HepG2 (cell line): Measurements from ENCODE around the gene HTR7. TPM values are rescaled to one million over a fixed set of nuclear protein-coding genes. Genes with fewer than 3 reads are reported as not detected.

Experiments
- ATAC-seq: fragments of 200-7000 bp; cut with Tn5 transposase; 3 replicates; pipeline ENCODE4 v1.9.1; 2020; ENCODE audit warnings: mild to moderate bottlenecking, moderate library complexity
- BruUV-seq: library from RNA; stranded (reverse); fragments of 400-500 nt; replicated peaks from 2 replicates; lab custom pipeline; 2021; lab: Mats Ljungman, UMichigan
- CTCF ChIA-PET: fragments of 300-600 bp; formaldehyde crosslinking; extraction: SDS; loops from one replicate; lab custom pipeline; 2021; ENCODE audit warnings: low total read pairs, inconsistent platforms, low intra/inter-chr PET ratio; lab: Yijun Ruan, JAX
- POLR2A ChIA-PET: fragments of 350-600 bp; sonication (Branson Sonifier 250); formaldehyde crosslinking; loops from one replicate; lab custom pipeline; 2020; ENCODE audit warnings: antibody characterized with exemption, inconsistent platforms; lab: Yijun Ruan, JAX
- DNase-seq: peaks from one replicate; pipeline ENCODE4 v3.0.0-alpha.2; 2015; ENCODE audit warnings: low spot score
- FAIRE-seq: peaks from 3 replicates; lab custom pipeline; 2011; peaks lifted over from hg19 to GRCh38; lab: Jason Lieb, UNC
- H2AFZ ChIP-seq: one replicate; pipeline ENCODE4 v1.6.1; 2011; ENCODE audit warnings: low read length, inconsistent platforms
- H3K27ac ChIP-seq: fragments of 300-600 bp; 3 replicates; pipeline ENCODE4 v1.8.0; 2011; ENCODE audit warnings: mixed run types, mild to moderate bottlenecking, mixed read lengths, low read length, inconsistent platforms; ENCODE audit not compliant: insufficient read depth; ENCODE audit errors: extremely low read length
- H3K27me3 ChIP-seq, 2 experiments: fragments of 200-600 bp in 1 of 2; 2 replicates in 1 of 2; 3 replicates in 1 of 2; pipeline versions ENCODE4 v1.6.0 to v1.8.0; 2011; ENCODE audit warnings: low read length in 2 of 2, mild to moderate bottlenecking in 2 of 2, moderate library complexity in 2 of 2, inconsistent platforms in 1 of 2; ENCODE audit not compliant: insufficient read depth in 2 of 2, control insufficient read depth in 1 of 2
- H3K36me3 ChIP-seq, 2 experiments: fragments of 200-600 bp in 1 of 2; replicated peaks in 1 of 2; 2 replicates in 1 of 2; 3 replicates in 1 of 2; pipeline versions ENCODE4 v1.5.1 to v1.8.0; 2011; ENCODE audit warnings: low read length in 2 of 2, inconsistent platforms in 1 of 2; ENCODE audit not compliant: insufficient read depth in 2 of 2, control insufficient read depth in 1 of 2
- H3K4me1 ChIP-seq: 2 replicates; pipeline ENCODE4 v1.5.1; 2012; ENCODE audit warnings: low read length, inconsistent platforms; ENCODE audit not compliant: insufficient read depth
- H3K4me2 ChIP-seq: 2 replicates; pipeline ENCODE4 v1.6.0; 2011; ENCODE audit warnings: low read depth, low read length, inconsistent platforms
- H3K4me3 ChIP-seq, 3 experiments: fragments of 200-600 bp in 1 of 3; sonication (generic), shearing (Covaris generic) in 1 of 3; replicated peaks in 1 of 3; 2 replicates each; pipeline ENCODE4 v1.5.1; 2011 to 2016; ENCODE audit warnings: low read length in 3 of 3, inconsistent platforms in 2 of 3, low read depth in 2 of 3, mild to moderate bottlenecking in 2 of 3, control low read depth in 1 of 3, mixed read lengths in 1 of 3; ENCODE audit not compliant: insufficient read depth in 1 of 3
- H3K79me2 ChIP-seq: one replicate; pipeline ENCODE4 v1.6.1; 2011; ENCODE audit warnings: low read length, inconsistent platforms; ENCODE audit not compliant: insufficient read depth
- H3K9ac ChIP-seq: 2 replicates; pipeline ENCODE4 v1.6.0; 2011; ENCODE audit warnings: mild to moderate bottlenecking, low read depth, low read length, inconsistent platforms; ENCODE audit not compliant: insufficient read depth
- H3K9me3 ChIP-seq: 2 replicates; pipeline ENCODE4 v1.5.1; 2012; ENCODE audit warnings: mild to moderate bottlenecking, low read length
- H4K20me1 ChIP-seq: 2 replicates; pipeline ENCODE4 v1.6.0; 2011; ENCODE audit warnings: inconsistent platforms, mild to moderate bottlenecking, low read length, moderate library complexity; ENCODE audit not compliant: insufficient read depth
- MAFF ChIP-seq: IDR thresholded peaks from 2 replicates; pipeline ENCODE4 v1.6.1; 2011; ENCODE audit warnings: low read depth, low read length, improper control_type of control experiment
- MAFK ChIP-seq, 2 experiments: IDR thresholded peaks in 1 of 2; conservative IDR thresholded peaks in 1 of 2; 2 replicates each; pipeline ENCODE4 v1.6.1; 2011; ENCODE audit warnings: improper control_type of control experiment in 2 of 2, low read length in 2 of 2
- RFX1 ChIP-seq: fragments of 450-650 bp; IDR thresholded peaks from 2 replicates; pipeline ENCODE4 v1.6.1; 2017
- RFX3 ChIP-seq: IDR thresholded peaks from 2 replicates; pipeline ENCODE4 v1.6.1; 2016; ENCODE audit warnings: missing biosample characterization, missing genetic modification reagents
- ZFX ChIP-seq: sonication (generic); formaldehyde crosslinking; IDR thresholded peaks from 2 replicates; pipeline ENCODE4 v1.4.0; 2020; ENCODE audit warnings: mild to moderate bottlenecking, low read depth, missing genetic modification reagents, moderate library complexity
- ZNF274 ChIP-seq: sonication (generic); formaldehyde crosslinking; IDR thresholded peaks from 2 replicates; pipeline ENCODE4 v1.5.1; 2020; ENCODE audit warnings: mild to moderate bottlenecking, missing genetic modification reagents
- WGBS: methylation state at CpG from one replicate; pipeline ENCODE4 v1.1.6; 2017; ENCODE audit warnings: low lambda C conversion rate; 5-methylcytosine and 5-hydroxymethylcytosine counted together
- in situ Hi-C: cut with HindIII; loops from 2 replicates; pipeline ENCODE4 v1.10.0; 2017; ENCODE audit warnings: low pct_unique_long_range_greater_than_20kb; ENCODE audit not compliant: extremely low pct_ligation_motif_present
- intact Hi-C: fragments of 100-400 bp; cut with micrococcal nuclease; formaldehyde crosslinking; loops from one replicate; pipeline ENCODE4 v1.10.0; 2022; ENCODE audit not compliant: unreplicated experiment
- polyA plus RNA-seq, 8 experiments: library from polyadenylated mRNA; depleted of rRNA in 3 of 8; stranded (reverse) in 7 of 8; unstranded in 1 of 8; fragments of >200 nt; fragmentation: Illumina TruSeq in 4 of 8; extraction: Trizol in 4 of 8; gene quantifications; 2 replicates each; pipeline versions ENCODE4 v1.2.1 to v1.2.3, GENCODE V29; 2011 to 2016; ENCODE audit warnings: low read depth in 4 of 8, missing spikeins in 1 of 8, mixed read lengths in 1 of 8; ENCODE audit not compliant: insufficient read depth in 1 of 8
- total RNA-seq, 5 experiments: library from RNA; depleted of rRNA; stranded (reverse); fragments of >200 nt; fragmentation: Illumina TruSeq; extraction: Trizol; gene quantifications; 2 replicates each; pipeline ENCODE4 v1.2.3, GENCODE V29; 2016; ENCODE audit warnings: low read depth in 1 of 5
- TF ChIP-seq, protein P1 (sequence below): sonication (generic); formaldehyde crosslinking; IDR thresholded peaks from 2 replicates; pipeline ENCODE4 v1.5.0; 2020; ENCODE audit warnings: missing genetic modification reagents

Gene HTR7
- total and polyA plus RNA-seq, 2 of the 13 experiments (the other 11 are each of a cell fraction or from before 2014, with no cell fraction given) = 0.04 TPM; not detected in 1

DNA sequence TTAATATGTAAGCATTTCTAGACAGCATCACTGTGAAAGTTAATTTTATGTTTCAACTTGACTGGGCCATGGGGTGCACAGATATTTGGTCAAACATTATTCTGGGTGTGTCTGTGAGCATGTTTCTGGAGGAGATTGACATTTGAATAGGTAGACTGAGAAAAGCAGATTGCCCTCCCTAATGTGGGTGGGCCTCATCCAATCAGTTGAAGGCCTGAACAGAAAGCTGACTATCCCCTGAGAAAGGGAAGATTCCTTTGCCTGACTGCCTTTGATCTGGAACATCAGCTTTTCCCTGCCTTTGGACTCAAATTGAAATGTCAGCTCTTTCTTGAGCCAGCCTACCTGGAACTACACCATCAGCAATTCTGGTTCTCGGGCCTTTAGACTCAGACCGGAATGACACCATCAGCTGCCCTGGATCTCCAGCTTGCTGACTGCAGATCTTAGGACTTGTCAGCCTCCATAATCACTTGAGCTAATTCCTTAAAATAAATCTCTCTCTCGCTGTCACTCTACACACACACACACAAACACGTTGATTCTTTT is 8.3 kb upstream of the HTR7 start:
- Histone ChIP-seq H3K27ac (no peak overlapping the region), H3K36me3 (no peaks in the 10 kb centered on the region), H3K79me2 (no peaks in the 10 kb centered on the region), H4K20me1 (no peaks in the 10 kb centered on the region), H3K4me3 (no peak overlapping the region), H3K9me3 (peaks cover 13% of the 10 kb centered on the region), H3K27me3 (peaks cover 0 to 7% of the 10 kb centered on the region in 2 experiments; a peak in 1 of 5 replicates), H3K9ac (no peak overlapping the region), H2AFZ (no peak overlapping the region), H3K4me2 (no peak overlapping the region), H3K4me1 (peaks cover 8% of the 10 kb centered on the region)
- no peak for ATAC-seq
- DNase-seq = no peak
- WGBS = 3% methylated on average over 4 of the region's 4 CpGs
- ChIA-PET CTCF (no interaction called here), POLR2A (no interaction called here)
- FAIRE-seq = no peak
- intact Hi-C loops = no loop called here
- no TSS peak for BruUV-seq
- in situ Hi-C loops = loop anchor here (5.0 to 10.0 kb wide), 2 partner anchors 114 to 1071 kb away; no protein-coding TSS in a partner anchor
- TF ChIP-seq MAFK (conservative IDR thresholded peaks at IDR 0.05 in 1 of 2, IDR thresholded peaks at IDR 0.05 in 1 of 2; ENCODE audit: low read length in 2 of 2) (peak in 1 of 2 experiments; percentile 69; a peak in 2 of 4 replicates), ZFX (CRISPR knock-in tag) (no peak), MAFF (peak; percentile 70)

DNA sequence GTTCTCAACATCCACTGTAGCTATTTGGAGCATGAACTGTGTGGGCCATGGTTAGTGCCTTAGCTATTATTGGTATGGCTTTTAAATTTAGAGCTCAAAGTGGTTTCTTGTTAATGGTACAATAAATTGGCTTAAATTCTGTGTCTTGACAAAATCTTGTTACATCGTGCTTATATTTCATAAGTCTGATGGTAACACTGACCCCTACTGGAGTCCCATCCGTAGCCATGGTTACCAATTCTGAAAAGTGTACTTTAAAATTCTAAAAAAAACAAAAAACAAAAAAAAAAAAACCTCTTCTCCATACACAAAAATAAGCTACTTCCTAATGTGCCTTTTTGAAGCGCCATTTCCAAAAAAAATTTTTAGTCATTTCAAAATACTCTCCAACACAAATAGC is 7.6 kb upstream of the HTR7 start:
- Histone ChIP-seq H3K4me2 (no peak overlapping the region), H3K27me3 (peaks cover 0 to 7% of the 10 kb centered on the region in 2 experiments; a peak in 1 of 5 replicates), H3K27ac (no peak overlapping the region), H3K36me3 (no peaks in the 10 kb centered on the region), H3K79me2 (no peaks in the 10 kb centered on the region), H3K9me3 (peaks cover 13% of the 10 kb centered on the region), H2AFZ (no peak overlapping the region), H3K9ac (no peak overlapping the region), H3K4me1 (peaks cover 1% of the 10 kb centered on the region; the same call in 1 of the 2 replicates), H3K4me3 (no peak overlapping the region), H4K20me1 (no peaks in the 10 kb centered on the region)
- TF ChIP-seq ZNF274 (CRISPR knock-in tag) (no peak), RFX1 (peak; percentile 20; the same call in 1 of the 2 replicates), RFX3 (CRISPR knock-in tag) (peak; percentile 63)
- TF ChIP-seq, protein P1, sequence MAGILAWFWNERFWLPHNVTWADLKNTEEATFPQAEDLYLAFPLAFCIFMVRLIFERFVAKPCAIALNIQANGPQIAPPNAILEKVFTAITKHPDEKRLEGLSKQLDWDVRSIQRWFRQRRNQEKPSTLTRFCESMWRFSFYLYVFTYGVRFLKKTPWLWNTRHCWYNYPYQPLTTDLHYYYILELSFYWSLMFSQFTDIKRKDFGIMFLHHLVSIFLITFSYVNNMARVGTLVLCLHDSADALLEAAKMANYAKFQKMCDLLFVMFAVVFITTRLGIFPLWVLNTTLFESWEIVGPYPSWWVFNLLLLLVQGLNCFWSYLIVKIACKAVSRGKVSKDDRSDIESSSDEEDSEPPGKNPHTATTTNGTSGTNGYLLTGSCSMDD (CRISPR knock-in tag) = no peak
- in situ Hi-C loops (loop anchor here (5.0 to 10.0 kb wide), 2 partner anchors 113 to 1071 kb away; no protein-coding TSS in a partner anchor), intact Hi-C loops (no loop called here)
- no peak for DNase-seq
- no peak for ATAC-seq
- no TSS peak for BruUV-seq
- WGBS = 3% methylated on average over 3 of the region's 3 CpGs
- ChIA-PET POLR2A (no interaction called here), CTCF (no interaction called here)
- no peak for FAIRE-seq
